ENCODE data around the gene KRT17. TPM values are rescaled to one million over a fixed set of nuclear protein-coding genes. Genes with fewer than 3 reads are reported as not detected.

The KRT17 gene
- total RNA-seq, 2 donors from 2014 or later, result 4.4 to 5.9 TPM

GRCh38 chr17:41593306-41593981 lies 30.9 kb downstream of the KRT17 start:
- no peak for TF ChIP-seq CTCF (IDR thresholded peaks at IDR 0.05)
- ATAC-seq (no peak), DNase-seq (no peak)
- Histone ChIP-seq H3K4me1 (no peaks in the 10 kb centered on the region), H3K4me3 (no peak overlapping the region), H3K27ac (no peak overlapping the region), H3K9me3 (no peaks in the 10 kb centered on the region), H3K36me3 (replicated peaks in 1 of 2; ENCODE audit: insufficient read depth in 1 of 2, low read depth in 2 of 2) (no peaks in the 10 kb centered on the region), H3K27me3 (no peaks in the 10 kb centered on the region)
- WGBS, 2 donors, result 57 to 60% methylated on average over 1 to 8 of the region's 8 CpGs
- intact Hi-C loops (cut with DNase I), result no loop called here

GRCh38 chr17:41592601-41593305 lies 31.6 kb downstream of the KRT17 start:
- H3K4me1 ChIP-seq, result no peaks in the 10 kb centered on the region
- no peak for DNase-seq
- no peaks in the 10 kb centered on the region for H3K36me3 ChIP-seq (replicated peaks in 1 of 2; ENCODE audit: insufficient read depth in 1 of 2, low read depth in 2 of 2)
- no peak for TF ChIP-seq POLR2A (IDR thresholded peaks at IDR 0.05)
- TF ChIP-seq CTCF (IDR thresholded peaks at IDR 0.05), result no peak
- 67 to 74% methylated on average over 11 to 12 of the region's 12 CpGs for WGBS, 2 donors
- ATAC-seq, result no peak
- no peaks in the 10 kb centered on the region for H3K27me3 ChIP-seq
- no peak overlapping the region for H3K27ac ChIP-seq
- no peak overlapping the region for H3K4me3 ChIP-seq
- no peaks in the 10 kb centered on the region for H3K9me3 ChIP-seq
- intact Hi-C loops (cut with DNase I), result no loop called here

- DNase-seq, result no peak
These were observed 35.1 kb downstream of the KRT17 start for GRCh38 chr17:41589301-41589700.

GRCh38 chr17:41588126-41588810 lies 36.1 kb downstream of the KRT17 start:
- no peak for ATAC-seq
- TF ChIP-seq CTCF (IDR thresholded peaks at IDR 0.05) (no peak), POLR2A (IDR thresholded peaks at IDR 0.05) (no peak)
- H3K4me3 ChIP-seq, result no peak overlapping the region
- no peaks in the 10 kb centered on the region for H3K36me3 ChIP-seq (replicated peaks in 1 of 2; ENCODE audit: insufficient read depth in 1 of 2, low read depth in 2 of 2)
- intact Hi-C loops (cut with DNase I), result no loop called here
- DNase-seq, result no peak
- no peaks in the 10 kb centered on the region for H3K27me3 ChIP-seq
- H3K27ac ChIP-seq, result no peak overlapping the region
- WGBS, 2 donors, result 69 to 73% methylated on average over 3 to 7 of the region's 8 CpGs
- H3K4me1 ChIP-seq, result no peaks in the 10 kb centered on the region
- H3K9me3 ChIP-seq, result no peaks in the 10 kb centered on the region

More at GRCh38 chr17:41589301-41589700, 35.1 kb downstream of the KRT17 start:
- no peaks in the 10 kb centered on the region for H3K36me3 ChIP-seq (replicated peaks in 1 of 2; ENCODE audit: insufficient read depth in 1 of 2, low read depth in 2 of 2)
- H3K4me3 ChIP-seq, result no peak overlapping the region
- no peaks in the 10 kb centered on the region for H3K9me3 ChIP-seq
- TF ChIP-seq CTCF (IDR thresholded peaks at IDR 0.05) (no peak), POLR2A (IDR thresholded peaks at IDR 0.05) (no peak)
- no peaks in the 10 kb centered on the region for H3K4me1 ChIP-seq
- no peak overlapping the region for H3K27ac ChIP-seq
- no peak for ATAC-seq
- 67% methylated on average over 3 of the region's 3 CpGs; no CpG with 5 or more reads in 1 of the 2 donors for WGBS, 2 donors
- no peaks in the 10 kb centered on the region for H3K27me3 ChIP-seq
- intact Hi-C loops (cut with DNase I), result no loop called here
